ENCODE data around the gene RAB11FIP4.

- TF ChIP-seq CTCF (IDR thresholded peaks at IDR 0.05) = no peak
- no peak for TF ChIP-seq TCF7L2 (IDR thresholded peaks at IDR 0.05; ENCODE audit: low read depth, low read length)
- TF ChIP-seq POLR2AphosphoS5 (IDR thresholded peaks at IDR 0.05; ENCODE audit: low read depth, low read length) = no peak
- TF ChIP-seq SIN3A (IDR thresholded peaks at IDR 0.05; ENCODE audit: borderline replicate concordance, insufficient read depth, low read depth, low read length) = no peak
Measured at GRCh38 chr17:31488264-31488981, 96.9 kb downstream of the RAB11FIP4 start.
